Adipocyte (in vitro differentiated cells): Measurements from ENCODE around the gene TEX2.

Source experiments
- DNase-seq: peaks from one replicate; pipeline ENCODE4 v3.0.0-alpha.2; 2015; ENCODE audit warnings: low read depth
- H3K27me3 ChIP-seq: replicated peaks from 2 replicates; pipeline ENCODE4 v1.7.0; 2013; ENCODE audit warnings: mild to moderate bottlenecking, low read length, moderate library complexity; ENCODE audit not compliant: control insufficient read depth, insufficient read depth
- H3K36me3 ChIP-seq: 2 replicates; pipeline ENCODE4 v1.7.0; 2013; ENCODE audit warnings: low read length, mild to moderate bottlenecking, moderate library complexity; ENCODE audit not compliant: control insufficient read depth, insufficient read depth, severe bottlenecking
- H3K4me1 ChIP-seq: 2 replicates; pipeline ENCODE4 v1.7.0; 2013; ENCODE audit warnings: mild to moderate bottlenecking, low read length, moderate library complexity; ENCODE audit not compliant: control insufficient read depth, insufficient read depth
- H3K4me3 ChIP-seq: 2 replicates; pipeline ENCODE4 v1.7.0; 2013; ENCODE audit warnings: mild to moderate bottlenecking, low read length, moderate library complexity
- H3K9ac ChIP-seq: 2 replicates; pipeline ENCODE4 v1.7.0; 2013; ENCODE audit warnings: mild to moderate bottlenecking, low read length, moderate library complexity
- H3K9me3 ChIP-seq: 2 replicates; pipeline ENCODE4 v1.7.0; 2013; ENCODE audit warnings: mild to moderate bottlenecking, low read length, moderate library complexity; ENCODE audit not compliant: control insufficient read depth

The TEX2 gene

GRCh38 chr17:64154313-64154695 is 108.8 kb downstream of the TEX2 start:
- Histone ChIP-seq H3K4me1 (peaks cover 24% of the 10 kb centered on the region), H3K4me3 (no peak overlapping the region), H3K9me3 (no peaks in the 10 kb centered on the region), H3K9ac (no peak overlapping the region), H3K27me3 (no peaks in the 10 kb centered on the region), H3K36me3 (peaks cover 48% of the 10 kb centered on the region)
- no peak for DNase-seq

GRCh38 chr17:64153565-64154312 is 109.3 kb downstream of the TEX2 start:
- peaks cover 24% of the 10 kb centered on the region for H3K4me1 ChIP-seq
- no peak for DNase-seq
- no peak overlapping the region for H3K4me3 ChIP-seq
- H3K9me3 ChIP-seq = no peaks in the 10 kb centered on the region
- no peaks in the 10 kb centered on the region for H3K27me3 ChIP-seq
- no peak overlapping the region for H3K9ac ChIP-seq
- H3K36me3 ChIP-seq = peaks cover 49% of the 10 kb centered on the region

GRCh38 chr17:64152428-64153125 is 110.5 kb downstream of the TEX2 start:
- Histone ChIP-seq H3K9me3 (no peaks in the 10 kb centered on the region), H3K4me1 (peaks cover 28% of the 10 kb centered on the region), H3K27me3 (no peaks in the 10 kb centered on the region), H3K36me3 (peaks cover 50% of the 10 kb centered on the region), H3K9ac (no peak overlapping the region), H3K4me3 (no peak overlapping the region)
- no peak for DNase-seq

GRCh38 chr17:64151016-64151368 is 112.1 kb downstream of the TEX2 start:
- Histone ChIP-seq H3K4me3 (no peak overlapping the region), H3K36me3 (peaks cover 50% of the 10 kb centered on the region)
- no peak for DNase-seq

GRCh38 chr17:64150237-64151015 is 112.6 kb downstream of the TEX2 start:
- Histone ChIP-seq H3K4me3 (no peak overlapping the region), H3K9me3 (no peaks in the 10 kb centered on the region), H3K4me1 (peaks cover 25% of the 10 kb centered on the region), H3K9ac (no peak overlapping the region), H3K27me3 (no peaks in the 10 kb centered on the region), H3K36me3 (peaks cover 50% of the 10 kb centered on the region)
- peak; percentile 88 for DNase-seq

More at GRCh38 chr17:64151016-64151368, 112.1 kb downstream of the TEX2 start:
- no peaks in the 10 kb centered on the region for H3K9me3 ChIP-seq
- H3K9ac ChIP-seq = no peak overlapping the region
- peaks cover 31% of the 10 kb centered on the region for H3K4me1 ChIP-seq
- H3K27me3 ChIP-seq = no peaks in the 10 kb centered on the region

GRCh38 chr17:64149196-64149595 is 113.9 kb downstream of the TEX2 start:
- no peak for DNase-seq
- Histone ChIP-seq H3K4me3 (no peak overlapping the region), H3K27me3 (no peaks in the 10 kb centered on the region)

GRCh38 chr17:64148699-64149098 is 114.4 kb downstream of the TEX2 start:
- no peak for DNase-seq
- H3K27me3 ChIP-seq = no peaks in the 10 kb centered on the region
- no peak overlapping the region for H3K9ac ChIP-seq
- H3K9me3 ChIP-seq = no peaks in the 10 kb centered on the region
- H3K36me3 ChIP-seq = peaks cover 37% of the 10 kb centered on the region
- peaks cover 28% of the 10 kb centered on the region for H3K4me1 ChIP-seq
- H3K4me3 ChIP-seq = no peak overlapping the region

More at GRCh38 chr17:64149196-64149595, 113.9 kb downstream of the TEX2 start:
- Histone ChIP-seq H3K36me3 (peaks cover 42% of the 10 kb centered on the region), H3K9me3 (no peaks in the 10 kb centered on the region), H3K9ac (no peak overlapping the region), H3K4me1 (peaks cover 28% of the 10 kb centered on the region)

- Histone ChIP-seq H3K27me3 (no peaks in the 10 kb centered on the region), H3K36me3 (peaks cover 31% of the 10 kb centered on the region), H3K4me1 (peaks cover 28% of the 10 kb centered on the region), H3K9me3 (no peaks in the 10 kb centered on the region), H3K9ac (peak overlapping the region; percentile 30), H3K4me3 (no peak overlapping the region)
- no peak for DNase-seq
These were observed 114.9 kb downstream of the TEX2 start for GRCh38 chr17:64148017-64148631.

- peaks cover 23% of the 10 kb centered on the region for H3K36me3 ChIP-seq
- H3K4me3 ChIP-seq = peak overlapping the region; percentile 93
- peak overlapping the region; percentile 98 for H3K9ac ChIP-seq
- H3K9me3 ChIP-seq = no peaks in the 10 kb centered on the region
- DNase-seq = peak; percentile 44
- no peaks in the 10 kb centered on the region for H3K27me3 ChIP-seq
- H3K4me1 ChIP-seq = peaks cover 28% of the 10 kb centered on the region
These were observed 115.7 kb downstream of the TEX2 start for GRCh38 chr17:64147110-64148016.

GRCh38 chr17:64146418-64147109 is 116.5 kb downstream of the TEX2 start:
- H3K36me3 ChIP-seq = peaks cover 16% of the 10 kb centered on the region
- no peaks in the 10 kb centered on the region for H3K27me3 ChIP-seq
- H3K4me3 ChIP-seq = peak overlapping the region; percentile 93
- peak; percentile 82 for DNase-seq
- peak overlapping the region; percentile 98 for H3K9ac ChIP-seq
- peaks cover 28% of the 10 kb centered on the region for H3K4me1 ChIP-seq
- H3K9me3 ChIP-seq = no peaks in the 10 kb centered on the region
